ENCODE data around the gene SYNGR2.

- TF ChIP-seq POLR2A (conservative IDR thresholded peaks at IDR 0.05) (no peak), ZBTB43 (CRISPR knock-in tag; IDR thresholded peaks at IDR 0.05) (no peak)
These were observed 43.6 kb upstream of the SYNGR2 start for GRCh38 chr17:78124836-78125137.

All from K562 (cell line).